Stimulated activated CD4-positive, alpha-beta T cell treated with anti-CD3 and anti-CD28 coated beads, TNF-alpha, amount 100 ng/mL, for 48 hours (primary cell): ENCODE measurements around the gene OPTN.
"Not testable (repeated sequence)": the region's sequence is repeated elsewhere in the genome, so short reads cannot be mapped to it uniquely, and the experiment has no call there.

Experiments used
- DNase-seq, 3 donors: peaks; one replicate each; pipeline ENCODE4 v3.0.0-alpha.2; 2020; ENCODE audit warnings: low read depth in 3 of 3

The OPTN gene

DNA sequence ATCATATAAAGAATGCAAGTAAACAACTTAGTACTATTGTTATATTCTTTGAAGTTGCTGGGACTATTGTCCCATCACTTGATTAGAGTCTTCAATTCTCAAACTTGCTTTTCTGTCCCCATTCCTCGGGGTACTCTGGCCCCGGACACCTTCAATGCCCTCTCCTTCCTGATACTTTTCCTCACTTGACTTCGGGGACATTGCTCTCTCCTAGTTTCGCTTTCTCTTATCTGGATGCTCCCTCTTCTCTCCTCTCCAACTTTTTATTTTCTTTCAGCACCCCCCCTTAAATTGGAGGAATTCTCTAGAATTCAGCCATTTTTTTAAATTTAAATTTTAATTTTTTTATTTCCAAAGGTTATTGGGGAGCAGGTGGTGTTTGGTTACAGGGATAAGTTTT, 10.6 kb upstream of the OPTN start:
- no peak for DNase-seq

- DNase-seq = no peak
Measured at GRCh38 chr10:13090289-13090688, 9.7 kb upstream of the OPTN start.

- no peak for DNase-seq
Measured at GRCh38 chr10:13091801-13092200, 8.2 kb upstream of the OPTN start.

DNA sequence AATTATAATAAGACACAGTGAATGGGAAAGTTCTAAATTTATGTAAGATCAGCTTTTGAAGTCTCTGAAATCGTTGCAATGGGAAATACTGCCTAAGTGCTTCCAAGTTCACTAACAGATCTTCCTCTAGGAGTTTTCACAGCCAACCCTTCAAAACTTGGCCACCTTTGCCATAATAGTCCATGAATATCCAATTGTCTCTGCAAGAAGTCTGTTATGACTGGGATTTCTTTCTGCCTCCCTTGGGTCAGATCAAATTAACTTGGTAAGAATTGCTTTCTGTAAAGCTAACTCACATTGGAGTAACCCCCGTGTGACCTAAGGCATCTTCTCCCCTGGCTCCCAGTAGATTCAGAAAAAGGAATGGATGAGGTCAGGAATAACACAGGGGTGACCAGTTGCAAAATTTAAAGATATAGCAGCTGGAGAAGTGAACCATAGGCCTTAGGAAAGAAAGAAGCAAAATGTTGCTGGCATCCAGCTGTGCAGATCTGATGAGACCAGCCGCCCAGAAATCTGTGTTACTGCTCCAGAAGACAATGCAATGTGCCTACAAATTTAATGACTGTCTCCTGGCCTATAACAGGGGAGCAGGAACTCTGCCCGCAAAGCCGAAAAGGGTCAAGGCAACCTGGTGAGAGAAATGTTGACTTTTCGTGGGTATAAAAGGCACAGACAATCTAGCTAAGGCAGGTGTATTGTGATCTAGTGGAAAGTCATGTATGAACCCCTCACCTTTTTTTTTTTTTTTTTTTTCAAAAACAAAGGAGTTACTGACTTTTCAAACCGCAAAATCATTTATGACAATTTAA, 7.5 kb upstream of the OPTN start:
- DNase-seq = no peak

- DNase-seq = not testable (repeated sequence)
Measured at GRCh38 chr10:13094082-13094481, 5.9 kb upstream of the OPTN start.

- DNase-seq = no peak
Measured at GRCh38 chr10:13095094-13095493, 4.9 kb upstream of the OPTN start.

- DNase-seq = no peak
Measured at GRCh38 chr10:13095929-13096328, 4.0 kb upstream of the OPTN start.

DNA sequence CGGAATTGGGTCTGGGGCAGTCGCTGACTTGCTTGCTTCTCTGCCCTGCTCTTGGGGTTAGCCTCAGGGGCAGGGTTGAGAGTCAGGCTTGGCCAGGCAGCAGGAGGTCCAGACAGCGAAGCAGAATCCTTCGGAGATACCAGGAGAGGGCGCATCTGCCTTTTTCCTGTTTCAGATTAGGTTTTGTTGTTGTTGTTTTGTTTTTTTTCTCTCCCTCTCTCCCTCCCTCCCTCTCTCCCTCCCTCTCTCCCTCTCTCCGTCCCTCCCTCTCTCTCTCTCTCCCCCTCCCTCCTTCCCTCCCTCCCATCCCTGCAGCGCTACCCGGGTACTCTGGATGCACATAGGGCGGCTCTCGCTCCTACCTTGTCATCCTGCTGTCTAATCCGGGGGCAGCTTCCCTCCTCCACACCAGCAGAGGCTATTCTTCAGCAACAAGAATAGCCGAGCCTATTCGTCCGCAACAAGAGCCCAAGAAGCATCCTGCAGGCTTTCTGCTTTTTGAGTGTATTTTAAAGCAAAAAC, 758 bp upstream of the OPTN start:
- DNase-seq = peak in 1 of 3 donors; percentile 20

GRCh38 chr10:13100349-13101294, 659 bp downstream of the OPTN start:
- DNase-seq = no peak

- DNase-seq = no peak
Measured at GRCh38 chr10:13102002-13102794, 2.2 kb downstream of the OPTN start.

- no peak for DNase-seq
Measured at GRCh38 chr10:13103554-13103953, 3.6 kb downstream of the OPTN start.

GRCh38 chr10:13104697-13105096, 4.7 kb downstream of the OPTN start:
- no peak for DNase-seq

GRCh38 chr10:13105184-13105583, 5.2 kb downstream of the OPTN start:
- DNase-seq = no peak

DNA sequence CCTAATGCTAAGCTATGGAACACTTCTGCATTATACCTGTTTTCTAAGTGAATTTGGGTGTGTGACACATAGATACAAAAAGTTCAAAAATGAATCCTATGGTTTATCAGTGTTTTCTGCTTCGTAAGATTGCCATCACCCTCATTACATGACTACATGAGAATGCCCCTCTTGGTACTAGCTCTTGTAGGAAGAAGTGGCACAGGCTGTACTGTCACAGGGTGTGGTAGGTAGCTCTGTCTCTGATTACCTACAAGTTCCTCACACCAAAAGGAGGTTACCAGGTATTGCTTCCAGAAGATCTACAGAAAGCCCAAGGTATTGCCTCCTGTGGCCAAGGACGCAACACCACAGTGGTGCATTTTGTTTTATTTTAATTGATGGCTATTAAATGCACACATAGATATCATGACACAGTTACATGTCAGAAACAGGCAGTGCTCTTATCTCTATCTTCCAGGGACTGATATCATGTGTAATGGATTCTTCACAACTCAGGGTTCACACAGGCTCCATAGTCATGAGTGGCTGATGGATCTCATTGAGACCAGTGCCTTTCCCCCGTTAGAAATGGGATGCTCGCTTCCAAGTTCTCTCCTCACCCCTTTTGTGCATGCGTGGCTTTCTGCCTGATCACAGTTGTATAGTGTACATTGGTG, 6.6 kb downstream of the OPTN start:
- no peak for DNase-seq

GRCh38 chr10:13110908-13111307, 10.9 kb downstream of the OPTN start:
- DNase-seq = no peak

GRCh38 chr10:13113544-13113943, 13.6 kb downstream of the OPTN start:
- no peak for DNase-seq

DNA sequence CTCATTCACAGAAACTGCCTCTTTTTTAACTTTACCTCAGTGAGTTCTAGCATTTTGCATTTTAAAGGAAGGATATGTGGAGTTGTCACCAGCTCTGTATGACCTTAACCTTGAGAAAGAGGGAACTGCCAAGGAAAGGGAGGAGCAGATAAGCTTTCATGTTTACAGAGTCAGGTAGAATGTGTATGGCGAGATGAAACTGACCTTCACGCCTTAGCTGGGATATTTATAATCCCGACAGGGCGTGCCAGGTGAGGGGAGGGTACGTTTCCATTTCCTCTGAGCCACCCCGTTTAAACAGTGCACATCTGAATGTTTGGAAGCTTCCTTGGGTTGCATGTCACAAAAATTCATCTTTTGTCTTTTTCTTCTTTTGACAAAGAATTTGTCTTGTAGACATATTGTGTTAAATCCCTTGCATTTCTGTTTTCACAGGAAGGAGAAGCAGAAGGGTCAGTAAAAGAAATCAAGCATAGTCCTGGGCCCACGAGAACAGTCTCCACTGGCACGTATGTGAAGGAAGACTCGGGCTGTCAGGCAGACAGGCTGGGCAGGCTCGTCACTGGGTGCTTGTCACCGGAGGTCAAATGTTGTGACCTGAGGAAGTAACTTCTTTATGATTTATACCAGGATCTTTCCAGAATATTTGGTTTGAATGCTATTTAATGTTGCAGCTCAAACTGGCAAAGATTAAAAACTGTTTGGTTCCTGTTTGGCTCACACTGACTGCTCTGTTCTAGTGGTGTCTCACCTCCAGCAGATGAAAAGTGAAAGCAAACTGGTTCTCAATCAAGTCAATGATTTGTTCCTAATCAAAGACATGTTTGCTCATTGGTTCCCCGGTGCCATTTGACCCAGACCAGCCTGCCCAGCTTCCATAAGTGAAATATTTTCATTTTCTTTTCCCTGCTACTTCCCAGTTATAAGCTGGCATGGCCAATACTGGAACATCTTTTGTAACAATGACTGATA, 16.2 kb downstream of the OPTN start:
- DNase-seq = no peak

- DNase-seq = no peak
Measured at GRCh38 chr10:13117841-13118783, 18.1 kb downstream of the OPTN start.
